SK-N-SH (cell line): ENCODE results near the gene SHKBP1. TPM values are rescaled to one million over a fixed set of nuclear protein-coding genes. Genes with fewer than 3 reads are reported as not detected.

Source experiments
- CTCF ChIA-PET: fragments of 300-600, 350-600 bp; formaldehyde crosslinking; extraction: SDS; loops from one replicate; lab custom pipeline; 2021; lab: Yijun Ruan, JAX
- POLR2A ChIA-PET: fragments of 350-600 bp; sonication (Branson Sonifier 250); formaldehyde crosslinking; extraction: SDS; loops from one replicate; lab custom pipeline; 2020; ENCODE audit warnings: antibody characterized with exemption, inconsistent platforms; lab: Yijun Ruan, JAX
- DNase-seq: peaks from one replicate; pipeline ENCODE4 v3.0.0; 2012
- H2AFZ ChIP-seq: fragments of 200-600 bp; sonication (generic); 2 replicates; pipeline ENCODE4 v1.8.1; 2016; ENCODE audit warnings: antibody characterized with exemption, mild to moderate bottlenecking, low read depth
- H3F3A ChIP-seq: fragments of 200-600 bp; sonication (generic); replicated peaks from 2 replicates; pipeline ENCODE3; 2016; ENCODE audit warnings: antibody characterized with exemption, mild to moderate bottlenecking; ENCODE audit not compliant: insufficient read depth
- H3K27ac ChIP-seq, 2 experiments: fragments of 200-500 bp in 1 of 2; fragments of 200-600 bp in 1 of 2; sonication (Bioruptor generic) in 1 of 2; sonication (generic), shearing (Covaris generic) in 1 of 2; 2 replicates each; pipeline versions ENCODE4 v1.5.1 to v1.6.1; 2014 to 2016; ENCODE audit warnings: low read depth in 2 of 2, inconsistent platforms in 1 of 2, low read length in 1 of 2, mild to moderate bottlenecking in 1 of 2, mixed read lengths in 1 of 2
- H3K27me3 ChIP-seq: fragments of 200-600 bp; sonication (generic), shearing (Covaris generic); 2 replicates; pipeline ENCODE4 v1.6.1; 2016; ENCODE audit warnings: mixed run types; ENCODE audit not compliant: insufficient read depth
- H3K36me3 ChIP-seq, 2 experiments: fragments of 200-500 bp in 1 of 2; fragments of 200-600 bp in 1 of 2; sonication (Bioruptor generic) in 1 of 2; sonication (generic) in 1 of 2; replicated peaks in 1 of 2; 2 replicates each; pipeline versions ENCODE3 to v1.5.1; 2014 to 2016; ENCODE audit warnings: low read length in 1 of 2, mild to moderate bottlenecking in 1 of 2; ENCODE audit not compliant: insufficient read depth in 2 of 2, control insufficient read depth in 1 of 2
- H3K4me1 ChIP-seq, 2 experiments: fragments of 200-500 bp in 1 of 2; fragments of 200-600 bp in 1 of 2; sonication (Bioruptor generic) in 1 of 2; sonication (generic), shearing (Covaris generic) in 1 of 2; 2 replicates each; pipeline versions ENCODE4 v1.5.1 to v1.6.1; 2014 to 2016; ENCODE audit warnings: low read depth in 1 of 2, low read length in 1 of 2, mixed run types in 1 of 2; ENCODE audit not compliant: insufficient read depth in 2 of 2, control insufficient read depth in 1 of 2
- H3K4me2 ChIP-seq: fragments of 200-600 bp; sonication (generic), shearing (Covaris generic); 2 replicates; pipeline ENCODE4 v1.6.1; 2017; ENCODE audit warnings: mixed run types
- H3K4me3 ChIP-seq, 2 experiments: fragments of 200-500 bp in 1 of 2; fragments of 200-600 bp in 1 of 2; sonication (Bioruptor generic) in 1 of 2; sonication (generic), shearing (Covaris generic) in 1 of 2; 2 replicates each; pipeline versions ENCODE4 v1.5.1 to v1.8.1; 2014 to 2016; ENCODE audit warnings: low read depth in 2 of 2, inconsistent platforms in 1 of 2, low read length in 1 of 2, mild to moderate bottlenecking in 1 of 2, mixed read lengths in 1 of 2, moderate library complexity in 1 of 2
- H3K79me2 ChIP-seq: fragments of 200-600 bp; sonication (generic); 2 replicates; pipeline ENCODE4 v1.8.1; 2017; ENCODE audit warnings: mild to moderate bottlenecking; ENCODE audit not compliant: insufficient read depth
- H3K9ac ChIP-seq: fragments of 200-600 bp; sonication (generic); 2 replicates; pipeline ENCODE4 v1.6.1; 2017; ENCODE audit warnings: mixed run types
- H3K9me2 ChIP-seq: fragments of 200-600 bp; sonication (generic); 2 replicates; pipeline ENCODE4 v1.6.1; 2017; ENCODE audit warnings: mixed run types
- H3K9me3 ChIP-seq: fragments of 200-600 bp; sonication (generic); 2 replicates; pipeline ENCODE4 v1.6.1; 2017; ENCODE audit warnings: mixed run types, mild to moderate bottlenecking, moderate library complexity
- H4K20me1 ChIP-seq: fragments of 200-600 bp; sonication (generic); 2 replicates; pipeline ENCODE4 v1.6.1; 2017; ENCODE audit warnings: mild to moderate bottlenecking, mixed run types; ENCODE audit not compliant: insufficient read depth
- ELF1 ChIP-seq: IDR thresholded peaks from 2 replicates; pipeline ENCODE4 v1.4.0; 2012
- EZH2phosphoT487 ChIP-seq: fragments of 200-600 bp; sonication (generic); IDR thresholded peaks from 2 replicates; pipeline ENCODE4 v1.6.1; 2017; ENCODE audit warnings: low read depth, mixed run types, mild to moderate bottlenecking, antibody characterized with exemption, moderate library complexity, borderline replicate concordance
- FOXJ3 ChIP-seq: sonication (generic); formaldehyde crosslinking; IDR thresholded peaks from 2 replicates; pipeline ENCODE4 v1.5.1; 2020; ENCODE audit warnings: mild to moderate bottlenecking, missing genetic modification reagents
- FOXM1 ChIP-seq: IDR thresholded peaks from 2 replicates; pipeline ENCODE4 v1.4.0; 2012; ENCODE audit warnings: low read depth, mild to moderate bottlenecking
- GABPA ChIP-seq: IDR thresholded peaks from 2 replicates; pipeline ENCODE4 v1.4.0; 2012; ENCODE audit warnings: low read depth, mild to moderate bottlenecking
- JUND ChIP-seq: IDR thresholded peaks from 2 replicates; pipeline ENCODE4 v1.4.0; 2012
- MXI1 ChIP-seq: IDR thresholded peaks from 2 replicates; pipeline ENCODE4 v1.6.1; 2012; ENCODE audit warnings: mild to moderate bottlenecking, low read depth, low read length, improper control_type of control experiment
- NFIC ChIP-seq: IDR thresholded peaks from 2 replicates; pipeline ENCODE4 v1.4.0; 2012; ENCODE audit warnings: borderline replicate concordance
- NRF1 ChIP-seq: IDR thresholded peaks from 2 replicates; pipeline ENCODE4 v1.6.1; 2012; ENCODE audit warnings: low read depth, mild to moderate bottlenecking, low read length
- RAD21 ChIP-seq: IDR thresholded peaks from 2 replicates; pipeline ENCODE4 v1.6.1; 2012; ENCODE audit warnings: mild to moderate bottlenecking, low read length
- RCOR1 ChIP-seq: fragments of 150-350 bp; IDR thresholded peaks from 2 replicates; pipeline ENCODE4 v1.6.1; 2017; ENCODE audit warnings: antibody characterized with exemption, low read length
- SMC3 ChIP-seq: IDR thresholded peaks from 2 replicates; pipeline ENCODE4 v1.6.1; 2012; ENCODE audit warnings: low read depth, low read length, improper control_type of control experiment
- TEAD4 ChIP-seq: IDR thresholded peaks from 2 replicates; pipeline ENCODE4 v1.4.0; 2012; ENCODE audit warnings: mild to moderate bottlenecking, borderline replicate concordance; ENCODE audit not compliant: insufficient read depth
- YY1 ChIP-seq: IDR thresholded peaks from 2 replicates; pipeline ENCODE4 v1.4.0; 2012; ENCODE audit warnings: low read depth, mild to moderate bottlenecking
- WGBS: methylation state at CpG from one replicate; pipeline ENCODE4 v1.1.6; 2017; ENCODE audit warnings: low lambda C conversion rate; 5-methylcytosine and 5-hydroxymethylcytosine counted together
- polyA plus RNA-seq, 3 experiments: library from polyadenylated mRNA; depleted of rRNA; stranded (reverse); fragments of >200 nt; gene quantifications; 2 replicates each; pipeline ENCODE4 v1.2.3, GENCODE V29; 2012
- TF ChIP-seq, protein P1 (sequence below): fragments of 200-600 bp; sonication (generic); IDR thresholded peaks from 2 replicates; pipeline ENCODE4 v1.6.1; 2017; ENCODE audit warnings: antibody characterized with exemption, mild to moderate bottlenecking, moderate library complexity
- TF ChIP-seq, protein P2 (sequence below): IDR thresholded peaks from 2 replicates; pipeline ENCODE4 v1.4.0; 2012; ENCODE audit warnings: low read depth, borderline replicate concordance
- TF ChIP-seq, protein P3 (sequence below): fragments of 150-350 bp; IDR thresholded peaks from 2 replicates; pipeline ENCODE4 v1.6.1; 2016; ENCODE audit warnings: mild to moderate bottlenecking, low read depth, low read length
- TF ChIP-seq, protein P4 (sequence below): IDR thresholded peaks from 2 replicates; pipeline ENCODE4 v1.4.0; 2012; ENCODE audit warnings: low read depth

SHKBP1 gene
- polyA plus RNA-seq, 1 of the 3 experiments (the other 2 are of a cell fraction) = 62.7 TPM

DNA sequence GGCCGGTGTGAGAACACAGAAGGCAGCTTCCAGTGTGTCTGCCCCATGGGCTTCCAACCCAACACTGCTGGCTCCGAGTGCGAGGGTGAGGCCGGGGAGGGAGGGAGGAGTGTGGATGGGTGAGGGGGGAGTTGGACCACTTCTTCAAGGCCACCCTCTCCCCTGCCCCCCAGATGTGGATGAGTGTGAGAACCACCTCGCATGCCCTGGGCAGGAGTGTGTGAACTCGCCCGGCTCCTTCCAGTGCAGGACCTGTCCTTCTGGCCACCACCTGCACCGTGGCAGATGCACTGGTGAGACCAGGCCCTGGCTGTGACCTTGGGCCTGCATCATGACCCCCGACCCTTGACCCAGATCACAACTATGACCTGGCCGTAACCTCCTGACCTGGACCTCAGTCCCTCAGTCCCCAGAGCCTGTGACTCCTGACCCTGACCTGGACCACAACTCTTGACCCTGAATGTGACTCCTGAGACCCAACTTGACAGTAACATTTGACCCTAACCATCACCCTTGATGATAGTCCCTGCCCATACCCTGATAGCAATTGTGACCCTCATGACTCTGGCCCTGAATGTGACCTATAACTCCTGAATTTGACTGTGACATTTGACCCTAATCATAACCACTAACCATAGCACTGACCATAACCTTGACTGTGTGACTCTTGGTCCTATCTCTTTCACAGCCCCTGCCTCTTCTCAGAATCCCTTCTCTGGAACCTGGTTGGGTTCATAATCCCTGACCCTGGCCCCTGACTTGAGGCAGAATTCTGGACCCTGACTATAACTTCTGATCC is 35.4 kb downstream of the SHKBP1 start:
- H3K4me2 ChIP-seq = no peak overlapping the region
- no peaks in the 10 kb centered on the region for H3K36me3 ChIP-seq
- ChIA-PET POLR2A (no interaction called here), CTCF (interaction anchor here (1.0 kb wide), 1 partner anchor 23 kb away, joined by 5 read pairs; no protein-coding TSS in a partner anchor)
- TF ChIP-seq RAD21 = no peak
- TF ChIP-seq FOXM1 = no peak
- TF ChIP-seq, protein P1, sequence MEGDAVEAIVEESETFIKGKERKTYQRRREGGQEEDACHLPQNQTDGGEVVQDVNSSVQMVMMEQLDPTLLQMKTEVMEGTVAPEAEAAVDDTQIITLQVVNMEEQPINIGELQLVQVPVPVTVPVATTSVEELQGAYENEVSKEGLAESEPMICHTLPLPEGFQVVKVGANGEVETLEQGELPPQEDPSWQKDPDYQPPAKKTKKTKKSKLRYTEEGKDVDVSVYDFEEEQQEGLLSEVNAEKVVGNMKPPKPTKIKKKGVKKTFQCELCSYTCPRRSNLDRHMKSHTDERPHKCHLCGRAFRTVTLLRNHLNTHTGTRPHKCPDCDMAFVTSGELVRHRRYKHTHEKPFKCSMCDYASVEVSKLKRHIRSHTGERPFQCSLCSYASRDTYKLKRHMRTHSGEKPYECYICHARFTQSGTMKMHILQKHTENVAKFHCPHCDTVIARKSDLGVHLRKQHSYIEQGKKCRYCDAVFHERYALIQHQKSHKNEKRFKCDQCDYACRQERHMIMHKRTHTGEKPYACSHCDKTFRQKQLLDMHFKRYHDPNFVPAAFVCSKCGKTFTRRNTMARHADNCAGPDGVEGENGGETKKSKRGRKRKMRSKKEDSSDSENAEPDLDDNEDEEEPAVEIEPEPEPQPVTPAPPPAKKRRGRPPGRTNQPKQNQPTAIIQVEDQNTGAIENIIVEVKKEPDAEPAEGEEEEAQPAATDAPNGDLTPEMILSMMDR = no peak
- TF ChIP-seq MXI1 = no peak
- TF ChIP-seq NRF1 = no peak
- no peak for TF ChIP-seq RCOR1
- TF ChIP-seq FOXJ3 (CRISPR knock-in tag) = no peak
- TF ChIP-seq SMC3 = no peak
- TF ChIP-seq, protein P2, sequence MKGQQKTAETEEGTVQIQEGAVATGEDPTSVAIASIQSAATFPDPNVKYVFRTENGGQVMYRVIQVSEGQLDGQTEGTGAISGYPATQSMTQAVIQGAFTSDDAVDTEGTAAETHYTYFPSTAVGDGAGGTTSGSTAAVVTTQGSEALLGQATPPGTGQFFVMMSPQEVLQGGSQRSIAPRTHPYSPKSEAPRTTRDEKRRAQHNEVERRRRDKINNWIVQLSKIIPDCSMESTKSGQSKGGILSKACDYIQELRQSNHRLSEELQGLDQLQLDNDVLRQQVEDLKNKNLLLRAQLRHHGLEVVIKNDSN = no peak
- TF ChIP-seq GABPA = no peak
- TF ChIP-seq, protein P3, sequence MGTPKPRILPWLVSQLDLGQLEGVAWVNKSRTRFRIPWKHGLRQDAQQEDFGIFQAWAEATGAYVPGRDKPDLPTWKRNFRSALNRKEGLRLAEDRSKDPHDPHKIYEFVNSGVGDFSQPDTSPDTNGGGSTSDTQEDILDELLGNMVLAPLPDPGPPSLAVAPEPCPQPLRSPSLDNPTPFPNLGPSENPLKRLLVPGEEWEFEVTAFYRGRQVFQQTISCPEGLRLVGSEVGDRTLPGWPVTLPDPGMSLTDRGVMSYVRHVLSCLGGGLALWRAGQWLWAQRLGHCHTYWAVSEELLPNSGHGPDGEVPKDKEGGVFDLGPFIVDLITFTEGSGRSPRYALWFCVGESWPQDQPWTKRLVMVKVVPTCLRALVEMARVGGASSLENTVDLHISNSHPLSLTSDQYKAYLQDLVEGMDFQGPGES = no peak
- no peak for TF ChIP-seq JUND
- no peak for TF ChIP-seq YY1
- TF ChIP-seq TEAD4 = no peak
- no peak for TF ChIP-seq NFIC
- no peak for TF ChIP-seq ELF1
- TF ChIP-seq, protein P4, sequence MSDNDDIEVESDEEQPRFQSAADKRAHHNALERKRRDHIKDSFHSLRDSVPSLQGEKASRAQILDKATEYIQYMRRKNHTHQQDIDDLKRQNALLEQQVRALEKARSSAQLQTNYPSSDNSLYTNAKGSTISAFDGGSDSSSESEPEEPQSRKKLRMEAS = no peak
- no peak for TF ChIP-seq EZH2phosphoT487
- H3F3A ChIP-seq = peaks cover 5% of the 10 kb centered on the region
- H3K4me3 ChIP-seq = no peak overlapping the region
- H2AFZ ChIP-seq = no peak overlapping the region
- peak overlapping the region in 1 of 2 experiments; percentile 93; a peak in 1 of 4 replicates for H3K27ac ChIP-seq
- no peaks in the 10 kb centered on the region for H3K9me2 ChIP-seq
- DNase-seq = no peak
- no peaks in the 10 kb centered on the region for H4K20me1 ChIP-seq
- WGBS = 100% methylated on average over 4 of the region's 10 CpGs
- H3K4me1 ChIP-seq = peaks cover 7 to 26% of the 10 kb centered on the region in 2 experiments; a peak in 2 of 4 replicates
- no peak overlapping the region for H3K9ac ChIP-seq
- no peaks in the 10 kb centered on the region for H3K79me2 ChIP-seq
- no peaks in the 10 kb centered on the region for H3K9me3 ChIP-seq
- H3K27me3 ChIP-seq = no peaks in the 10 kb centered on the region
